Eye (tissue), 1 donor: ENCODE results near the gene TRIM38.

Experiments
- DNase-seq: peaks from one replicate; pipeline ENCODE4 v3.0.0-alpha.2; 2015

Gene TRIM38

DNA sequence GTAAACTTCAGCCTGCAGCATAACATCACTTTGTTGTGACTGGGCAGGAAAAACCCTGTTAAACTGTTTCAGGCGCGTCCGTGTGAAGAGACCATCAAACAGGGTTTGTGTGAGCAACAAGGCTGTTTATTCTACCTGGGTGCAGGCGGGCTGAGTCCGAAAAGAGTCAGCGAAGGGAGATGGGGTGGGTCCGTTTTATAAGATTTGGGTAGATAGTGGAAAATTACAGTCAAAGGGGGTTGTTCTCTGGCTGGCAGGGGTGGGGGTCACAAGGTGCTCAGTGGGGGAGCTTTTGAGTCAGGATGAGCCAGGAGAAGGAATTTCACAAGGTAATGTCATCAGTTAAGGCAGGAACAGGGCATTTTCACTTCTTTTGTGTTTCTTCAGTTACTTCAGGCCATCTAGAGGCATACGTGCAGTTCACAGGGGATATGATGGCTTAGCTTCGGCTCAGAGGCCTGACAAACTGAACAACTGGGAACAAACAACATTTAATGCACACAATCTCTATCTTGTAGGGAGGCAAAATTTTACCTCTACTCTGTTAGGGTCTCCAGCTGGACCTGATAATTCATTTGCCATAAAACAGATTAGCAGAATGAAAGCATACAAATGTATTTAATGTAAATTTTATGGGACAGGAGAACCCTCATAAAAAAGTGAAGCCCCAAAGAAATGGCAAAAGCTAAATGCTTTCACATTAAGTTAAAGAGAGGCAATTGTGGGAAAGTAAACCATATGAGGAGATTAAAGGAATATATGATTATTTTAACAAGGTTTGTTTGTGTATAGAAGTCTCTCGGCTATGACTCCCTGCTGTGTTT lies 66.4 kb downstream of the TRIM38 start:
- DNase-seq: peak; percentile 10

DNA sequence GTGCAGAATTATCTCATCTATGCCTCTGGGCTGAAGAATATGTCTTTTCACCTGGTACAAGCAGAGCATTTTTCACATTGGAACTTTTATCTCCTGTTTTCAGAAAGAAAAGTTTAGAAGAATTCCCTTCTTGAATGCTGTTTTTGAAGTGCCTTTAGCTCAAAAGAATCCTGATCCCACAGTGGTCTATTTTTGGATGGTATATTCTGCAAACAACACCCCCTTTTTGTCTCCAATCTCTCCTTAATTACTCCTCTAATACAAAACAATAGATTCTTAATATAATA lies 66.9 kb downstream of the TRIM38 start:
- DNase-seq: peak; percentile 14

DNA sequence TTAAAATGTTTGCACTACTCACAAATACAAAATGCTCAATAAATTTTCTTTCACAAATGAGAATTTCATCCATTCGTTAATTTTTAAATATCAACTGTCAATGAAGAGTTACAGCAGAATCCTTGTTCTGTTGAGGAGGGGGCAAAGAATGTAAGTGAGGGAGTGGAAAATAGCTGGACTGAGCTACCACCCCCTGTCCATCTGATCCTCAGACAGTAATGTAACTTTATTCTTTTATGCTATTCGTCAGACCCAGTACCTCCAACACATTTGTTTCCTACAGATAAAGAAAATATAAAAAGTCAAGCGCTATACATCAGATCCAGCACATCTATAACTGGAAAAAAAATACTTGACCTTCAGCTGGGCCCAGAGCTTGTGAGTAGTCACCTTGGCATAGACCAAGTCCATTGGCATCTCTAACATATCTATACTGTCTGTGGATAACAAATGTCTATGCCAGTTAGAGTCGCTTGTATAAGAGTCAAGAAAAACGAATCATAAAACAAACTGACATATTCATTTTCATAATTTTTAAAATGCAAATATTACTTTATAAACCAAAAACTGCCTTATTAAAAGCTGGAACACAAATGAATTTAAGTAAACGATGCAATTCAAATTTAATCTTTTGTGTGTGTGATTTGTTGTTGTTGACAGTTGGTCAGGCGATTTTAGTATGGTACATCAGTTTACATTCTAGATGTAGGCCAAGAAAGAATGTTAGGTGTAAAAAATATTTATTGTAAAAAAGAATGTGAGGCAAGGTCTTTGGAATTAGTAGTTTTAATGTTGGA lies 67.5 kb downstream of the TRIM38 start:
- DNase-seq: peak; percentile 21

DNA sequence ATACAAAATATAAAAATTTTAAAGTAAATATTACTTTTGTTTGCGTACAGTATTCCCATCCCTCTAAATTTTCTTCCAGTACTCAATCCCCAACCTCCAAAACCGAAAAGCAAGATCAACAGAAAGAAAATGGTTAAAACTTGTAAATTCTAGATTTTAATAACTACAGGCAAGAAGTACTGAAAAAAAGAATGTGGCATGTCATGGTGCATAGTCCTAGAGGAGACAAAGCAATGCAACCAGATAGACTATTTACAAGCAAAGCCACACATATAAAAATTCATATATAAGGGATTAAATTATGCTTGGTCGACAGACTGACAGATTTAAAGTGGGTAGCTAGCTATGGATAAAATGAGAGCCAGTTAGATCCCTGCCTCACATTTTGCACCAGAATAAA lies 68.1 kb downstream of the TRIM38 start:
- DNase-seq: peak; percentile 24

DNA sequence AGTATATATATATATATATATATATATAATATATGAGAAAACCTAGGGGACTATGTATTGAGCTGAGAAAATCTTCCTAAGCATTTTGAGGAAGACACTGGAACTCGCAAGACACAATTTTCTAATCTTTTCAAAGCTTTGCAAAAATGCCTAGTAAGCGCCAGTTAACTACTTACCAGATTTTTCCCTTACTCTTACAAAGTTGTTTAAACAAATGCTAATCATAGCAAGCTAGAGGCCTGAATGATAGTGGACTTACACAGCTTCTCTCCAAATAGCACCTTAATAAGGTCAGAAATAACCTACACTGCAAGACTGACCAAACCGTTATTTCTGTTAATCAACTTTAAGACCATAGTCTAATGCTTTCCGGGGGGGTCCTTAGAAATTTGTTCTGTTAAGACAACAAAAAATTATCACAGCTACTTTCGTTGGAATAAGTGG lies 68.6 kb downstream of the TRIM38 start:
- no peak for DNase-seq

DNA sequence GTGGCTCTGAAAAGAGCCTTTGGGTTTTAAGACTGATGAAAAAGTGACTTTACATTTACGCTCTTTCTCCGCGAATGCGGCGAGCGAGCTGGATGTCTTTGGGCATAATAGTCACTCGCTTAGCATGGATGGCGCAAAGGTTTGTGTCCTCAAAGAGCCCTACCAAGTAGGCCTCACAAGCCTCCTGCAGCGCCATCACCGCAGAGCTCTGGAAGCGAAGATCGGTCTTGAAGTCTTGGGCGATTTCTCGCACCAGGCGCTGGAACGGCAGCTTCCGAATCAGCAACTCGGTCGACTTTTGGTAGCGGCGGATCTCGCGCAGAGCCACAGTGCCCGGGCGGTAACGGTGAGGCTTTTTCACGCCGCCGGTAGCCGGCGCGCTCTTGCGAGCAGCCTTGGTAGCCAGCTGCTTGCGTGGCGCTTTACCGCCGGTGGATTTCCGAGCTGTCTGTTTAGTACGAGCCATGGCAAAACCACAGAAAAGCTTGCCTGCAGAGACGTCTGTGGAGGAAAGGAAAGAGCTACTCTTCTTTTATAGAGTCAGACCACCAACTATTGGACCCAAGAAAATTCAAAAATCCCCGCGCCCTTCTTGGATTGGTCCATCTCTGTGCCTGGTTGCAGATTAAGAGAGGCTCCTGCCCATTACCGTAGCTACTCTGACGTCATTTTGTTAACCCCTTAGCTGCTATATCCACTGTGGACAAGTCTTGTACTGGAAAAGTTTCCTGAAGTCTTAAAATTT lies 69.2 kb downstream of the TRIM38 start:
- peak; percentile 100 for DNase-seq

DNA sequence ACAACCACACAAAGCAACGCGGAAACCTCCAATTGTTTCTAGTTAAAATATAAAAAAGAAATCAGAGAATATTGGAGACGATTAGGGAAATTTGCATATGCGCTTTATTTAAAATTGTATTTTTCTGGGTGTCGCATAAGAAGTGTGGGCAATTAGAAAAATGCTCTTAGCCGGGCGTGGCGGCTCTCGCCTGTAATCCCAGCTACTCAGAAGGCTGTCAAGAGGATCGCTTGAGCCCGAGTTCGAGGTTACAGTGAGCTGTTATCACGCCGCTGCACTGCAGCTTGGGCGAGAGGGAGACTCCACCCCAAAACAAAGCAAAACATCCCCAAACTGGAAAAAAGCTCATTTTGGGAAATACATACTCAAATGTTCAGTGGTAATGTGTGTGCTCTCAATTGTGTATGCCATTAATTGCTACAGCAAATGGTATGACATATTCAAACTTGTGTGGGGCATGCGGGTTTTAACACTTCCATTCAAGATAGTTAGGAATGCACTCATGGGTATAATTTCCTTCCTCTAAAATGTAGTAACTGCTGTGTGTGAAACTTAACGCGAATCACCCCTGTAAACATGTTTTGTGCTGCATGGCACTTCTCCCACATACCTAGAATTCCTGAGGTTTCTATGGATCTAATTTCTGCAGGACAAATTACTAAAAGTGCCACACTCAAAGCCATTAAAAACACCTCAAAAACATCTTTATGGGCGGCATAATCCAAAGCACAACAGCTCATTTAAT lies 69.9 kb downstream of the TRIM38 start:
- DNase-seq: peak; percentile 85

DNA sequence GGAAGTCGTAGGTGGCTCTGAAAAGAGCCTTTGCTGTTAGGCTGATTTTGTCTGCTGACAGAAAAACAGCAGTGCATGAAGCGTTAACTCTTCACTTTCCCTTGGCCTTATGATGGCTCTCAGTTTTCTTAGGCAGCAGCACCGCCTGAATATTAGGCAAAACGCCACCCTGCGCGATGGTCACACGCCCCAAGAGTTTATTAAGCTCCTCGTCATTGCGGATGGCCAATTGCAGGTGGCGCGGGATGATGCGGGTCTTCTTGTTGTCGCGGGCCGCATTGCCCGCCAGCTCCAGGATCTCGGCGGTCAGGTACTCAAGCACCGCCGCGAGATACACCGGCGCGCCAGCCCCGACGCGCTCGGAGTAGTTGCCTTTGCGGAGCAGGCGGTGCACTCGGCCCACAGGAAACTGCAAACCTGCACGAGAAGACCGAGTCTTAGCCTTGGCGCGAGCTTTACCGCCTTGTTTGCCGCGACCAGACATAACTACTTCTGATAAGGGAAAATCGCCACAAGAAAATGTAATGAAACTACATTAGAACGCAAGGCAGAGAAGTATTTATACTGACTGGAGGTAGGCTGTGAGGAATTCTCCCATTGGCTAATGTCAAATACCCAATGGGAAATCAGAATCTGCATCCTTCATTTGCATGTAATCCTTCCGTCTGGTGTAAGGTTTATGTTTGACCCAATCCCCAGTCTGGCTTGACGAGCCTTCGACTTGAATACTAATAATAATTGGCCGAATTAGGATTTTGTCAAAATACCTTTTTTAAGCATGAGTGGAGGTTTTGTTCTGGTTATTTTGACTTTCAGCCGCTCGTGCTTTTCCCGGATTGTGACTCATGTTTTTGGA lies 70.7 kb downstream of the TRIM38 start:
- DNase-seq: peak; percentile 98

DNA sequence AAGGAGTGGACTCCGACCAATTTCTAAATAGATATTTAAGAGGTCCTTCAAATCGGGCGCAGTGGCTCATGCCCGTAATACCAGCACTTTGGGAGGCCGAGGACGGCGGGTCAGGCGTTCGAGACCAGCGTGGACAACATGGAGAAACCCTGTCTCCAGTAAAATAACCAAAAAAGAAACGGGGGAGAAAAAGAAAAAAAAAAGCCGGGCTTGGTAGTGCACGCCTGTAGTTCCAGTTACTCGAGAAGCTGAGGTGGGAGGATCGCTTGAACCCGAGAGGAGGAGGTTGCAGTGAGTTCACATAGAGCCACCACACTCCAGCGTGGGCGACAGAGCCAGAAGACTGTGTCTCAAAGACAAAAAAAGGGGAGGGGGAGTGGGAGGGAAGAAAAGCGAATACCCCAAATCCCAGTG lies 71.3 kb downstream of the TRIM38 start:
- no peak for DNase-seq

DNA sequence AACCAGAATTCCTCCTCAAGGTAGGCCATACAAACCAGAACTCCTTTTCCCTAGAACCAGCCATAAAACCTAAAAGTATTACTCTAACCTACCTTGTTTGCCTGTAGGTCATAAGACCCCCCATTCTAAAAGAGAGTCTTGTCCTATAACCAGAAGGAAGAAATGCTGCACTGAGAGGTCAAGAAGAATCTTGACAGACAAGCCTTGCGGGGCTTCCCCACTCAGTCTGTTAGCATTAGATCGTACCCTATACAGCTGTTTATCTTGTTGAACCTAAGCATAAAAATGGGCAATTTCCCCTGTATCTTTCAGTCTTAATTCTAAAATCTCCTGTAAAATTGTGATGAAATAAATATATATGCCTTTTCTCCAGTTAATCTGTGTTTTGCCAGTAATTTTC lies 72.3 kb downstream of the TRIM38 start:
- DNase-seq: no peak
